HepG2 (cell line): Measurements from ENCODE around the gene COQ9. TPM values are rescaled to one million over a fixed set of nuclear protein-coding genes. Genes with fewer than 3 reads are reported as not detected.

Experiments used
- ARID5B ChIP-seq: IDR thresholded peaks from 2 replicates; pipeline ENCODE4 v1.4.0; 2020; ENCODE audit warnings: mild to moderate bottlenecking, missing genetic modification reagents
- ATF6 ChIP-seq: sonication (generic); formaldehyde crosslinking; conservative IDR thresholded peaks from 2 replicates; pipeline ENCODE4 v1.4.0; 2020; ENCODE audit warnings: missing genetic modification reagents
- CBFB ChIP-seq: sonication (generic); formaldehyde crosslinking; IDR thresholded peaks from 2 replicates; pipeline ENCODE4 v1.4.0; 2020; ENCODE audit warnings: missing genetic modification reagents
- CEBPG ChIP-seq: IDR thresholded peaks from 2 replicates; pipeline ENCODE4 v1.6.1; 2016
- CTCF ChIP-seq: sonication (generic); formaldehyde crosslinking; IDR thresholded peaks from 2 replicates; pipeline ENCODE4 v1.5.0; 2020; ENCODE audit warnings: mild to moderate bottlenecking, missing genetic modification reagents, moderate library complexity
- ELF3 ChIP-seq: IDR thresholded peaks from 2 replicates; pipeline ENCODE4 v1.6.1; 2016; ENCODE audit warnings: missing genetic modification reagents, missing compliant biosample characterization
- FOSL2 ChIP-seq: sonication (generic); formaldehyde crosslinking; IDR thresholded peaks from 2 replicates; pipeline ENCODE4 v1.4.0; 2020; ENCODE audit warnings: missing genetic modification reagents
- IRF1 ChIP-seq: sonication (generic); formaldehyde crosslinking; IDR thresholded peaks from 2 replicates; pipeline ENCODE4 v1.4.0; 2020; ENCODE audit warnings: low read depth, mild to moderate bottlenecking, missing genetic modification reagents
- KAT8 ChIP-seq: IDR thresholded peaks from 2 replicates; pipeline ENCODE4 v1.6.1; 2016; ENCODE audit warnings: missing genetic modification reagents, missing compliant biosample characterization
- LRRFIP1 ChIP-seq: sonication (generic); formaldehyde crosslinking; conservative IDR thresholded peaks from 2 replicates; pipeline ENCODE4 v1.4.0; 2020; ENCODE audit warnings: missing genetic modification reagents
- SMC3 ChIP-seq: IDR thresholded peaks from 2 replicates; pipeline ENCODE4 v1.6.1; 2011; ENCODE audit warnings: low read length, improper control_type of control experiment
- SOX6 ChIP-seq, 2 experiments: fragments of 450-650 bp in 1 of 2; sonication (generic) in 1 of 2; formaldehyde crosslinking in 1 of 2; IDR thresholded peaks; 2 replicates each; pipeline versions ENCODE4 v1.4.0 to v1.6.1; 2017 to 2020; ENCODE audit warnings: antibody characterized with exemption in 1 of 2, mild to moderate bottlenecking in 1 of 2, missing genetic modification reagents in 1 of 2
- STAG1 ChIP-seq: sonication (generic); formaldehyde crosslinking; IDR thresholded peaks from 2 replicates; pipeline ENCODE4 v1.4.0; 2020; ENCODE audit warnings: missing genetic modification reagents
- ZGPAT ChIP-seq: IDR thresholded peaks from 2 replicates; pipeline ENCODE4 v1.6.1; 2016; ENCODE audit warnings: mild to moderate bottlenecking
- ZNF614 ChIP-seq: IDR thresholded peaks from 2 replicates; pipeline ENCODE4 v1.6.1; 2018; ENCODE audit warnings: missing biosample characterization, missing genetic modification reagents, inconsistent platforms, borderline replicate concordance
- polyA plus RNA-seq, 8 experiments: library from polyadenylated mRNA; depleted of rRNA in 3 of 8; stranded (reverse) in 7 of 8; unstranded in 1 of 8; fragments of >200 nt; fragmentation: Illumina TruSeq in 4 of 8; extraction: Trizol in 4 of 8; gene quantifications; 2 replicates each; pipeline versions ENCODE4 v1.2.1 to v1.2.3, GENCODE V29; 2011 to 2016; ENCODE audit warnings: low read depth in 4 of 8, missing spikeins in 1 of 8, mixed read lengths in 1 of 8; ENCODE audit not compliant: insufficient read depth in 1 of 8
- total RNA-seq, 5 experiments: library from RNA; depleted of rRNA; stranded (reverse); fragments of >200 nt; fragmentation: Illumina TruSeq; extraction: Trizol; gene quantifications; 2 replicates each; pipeline ENCODE4 v1.2.3, GENCODE V29; 2016; ENCODE audit warnings: low read depth in 1 of 5

Gene COQ9
- total and polyA plus RNA-seq, 2 of the 13 experiments (the other 11 are each of a cell fraction or from before 2014, with no cell fraction given): 57.5 to 108 TPM

- TF ChIP-seq IRF1: no peak
- TF ChIP-seq KAT8: peak; percentile 82
- TF ChIP-seq CEBPG: 0 out of 2 replicates have a peak, but pooled peaks have one; percentile 20
- TF ChIP-seq ATF6 (CRISPR knock-in tag): no peak
- peak; percentile 91 for TF ChIP-seq CTCF
- TF ChIP-seq ZGPAT (CRISPR knock-in tag): peak; percentile 60; the same call in 1 of the 2 replicates
- TF ChIP-seq FOSL2 (CRISPR knock-in tag): 0 out of 2 replicates have a peak, but pooled peaks have one; percentile 17
- peak; percentile 95 for TF ChIP-seq SMC3
- TF ChIP-seq STAG1 (CRISPR knock-in tag): peak; percentile 97
- peak; percentile 57; the same call in 1 of the 2 replicates for TF ChIP-seq ZNF614 (CRISPR knock-in tag)
- peak; percentile 25; the same call in 1 of the 2 replicates for TF ChIP-seq ELF3
- no peak for TF ChIP-seq LRRFIP1 (CRISPR knock-in tag)
- TF ChIP-seq ARID5B (CRISPR knock-in tag): 0 out of 2 replicates have a peak, but pooled peaks have one; percentile 37
- 0 out of 2 replicates have a peak, but pooled peaks have one; percentile 39 for TF ChIP-seq CBFB (CRISPR knock-in tag)
- TF ChIP-seq SOX6 (IDR thresholded peaks at IDR 0.05): no peak
- TF ChIP-seq SOX6 (CRISPR knock-in tag; IDR thresholded peaks at IDR 0.05): 0 out of 2 replicates have a peak, but pooled peaks have one; percentile 21
These were observed 25.0 kb upstream of the COQ9 start (continued) for GRCh38 chr16:57422026-57422944.
